Gastrocnemius medialis (tissue), 4 donors: ENCODE measurements around the gene ANO3.

Experiments
- CTCF ChIP-seq, 5 experiments: fragments of 450-650 bp in 3 of 5; fragments of 200-600 bp in 2 of 5; sonication (generic) in 2 of 5; IDR thresholded peaks in 4 of 5; conservative IDR thresholded peaks in 1 of 5; 1 replicate in 4 of 5; 2 replicates in 1 of 5; pipeline ENCODE4 v1.5.1; 2016 to 2019; ENCODE audit warnings: antibody characterized with exemption in 5 of 5, mild to moderate bottlenecking in 3 of 5, moderate library complexity in 3 of 5
- POLR2A ChIP-seq, 2 donors: fragments of 450-650 bp; IDR thresholded peaks; one replicate each; pipeline ENCODE4 v1.6.1; 2017; ENCODE audit warnings: antibody characterized with exemption in 2 of 2, mild to moderate bottlenecking in 2 of 2, moderate library complexity in 2 of 2

GRCh38 chr11:26510164-26510563 is 178.2 kb downstream of the ANO3 start:
- TF ChIP-seq CTCF (IDR thresholded peaks at IDR 0.05 in 4 of 5, conservative IDR thresholded peaks at IDR 0.05 in 1 of 5) = no peak
- no peak for TF ChIP-seq POLR2A (IDR thresholded peaks at IDR 0.05)
